K562 (cell line): ENCODE data around the gene LPCAT3. TPM values are rescaled to one million over a fixed set of nuclear protein-coding genes. Genes with fewer than 3 reads are reported as not detected.

Experiments
- CBX2 ChIP-seq: fragments of 200-600 bp; sonication (generic); IDR thresholded peaks from one replicate; pipeline ENCODE4 v1.6.1; 2012; ENCODE audit warnings: mild to moderate bottlenecking, low read length, inconsistent platforms; ENCODE audit not compliant: insufficient read depth, poor library complexity, severe bottlenecking
- CBX5 ChIP-seq: IDR thresholded peaks from 2 replicates; pipeline ENCODE4 v1.6.1; 2014; ENCODE audit warnings: low read depth, borderline replicate concordance
- FOXA3 ChIP-seq, 2 experiments: fragments of 450-650 bp in 1 of 2; sonication (generic) in 1 of 2; formaldehyde crosslinking; IDR thresholded peaks in 1 of 2; conservative IDR thresholded peaks in 1 of 2; 2 replicates each; pipeline versions ENCODE4 v1.4.0 to v1.8.0; 2020 to 2022; ENCODE audit warnings: mild to moderate bottlenecking in 2 of 2, missing genetic modification reagents in 1 of 2
- FOXK1 ChIP-seq: sonication (generic); formaldehyde crosslinking; IDR thresholded peaks from 2 replicates; pipeline ENCODE4 v1.8.0; 2022; ENCODE audit warnings: missing genetic modification reagents, mild to moderate bottlenecking, borderline replicate concordance
- JUN ChIP-seq, 2 experiments: sonication (generic) in 1 of 2; formaldehyde crosslinking in 1 of 2; IDR thresholded peaks; 2 replicates each; pipeline versions ENCODE4 v1.6.1 to v1.8.0; 2012 to 2022; ENCODE audit warnings: borderline replicate concordance in 2 of 2, mild to moderate bottlenecking in 2 of 2, improper control_type of control experiment in 1 of 2, low read depth in 1 of 2, low read length in 1 of 2, missing genetic modification reagents in 1 of 2
- LEF1 ChIP-seq: fragments of 450-650 bp; IDR thresholded peaks from 2 replicates; pipeline ENCODE4 v1.6.1; 2016; ENCODE audit warnings: mild to moderate bottlenecking
- MLLT1 ChIP-seq, 2 experiments: fragments of 450-650 bp; IDR thresholded peaks; 2 replicates each; pipeline ENCODE4 v1.6.1; 2016
- NEUROD1 ChIP-seq: fragments of 150-350 bp; IDR thresholded peaks from 2 replicates; pipeline ENCODE4 v1.6.1; 2014; ENCODE audit warnings: borderline replicate concordance, low read length, low read depth; ENCODE audit not compliant: partially characterized antibody
- SETDB1 ChIP-seq: IDR thresholded peaks from one replicate; pipeline ENCODE4 v1.6.1; 2012; ENCODE audit warnings: low read length, control low read depth, inconsistent platforms
- SIN3B ChIP-seq: fragments of 450-650 bp; IDR thresholded peaks from 2 replicates; pipeline ENCODE4 v1.6.1; 2017; ENCODE audit warnings: low read depth, mild to moderate bottlenecking, moderate library complexity
- SLC30A9 ChIP-seq: fragments of 250-450 bp; sonication (Bioruptor Pico); IDR thresholded peaks from 2 replicates; pipeline ENCODE4 v1.8.0; 2022; ENCODE audit warnings: mild to moderate bottlenecking, moderate library complexity
- SP2 ChIP-seq: IDR thresholded peaks from 2 replicates; pipeline ENCODE4 v1.6.1; 2011; ENCODE audit warnings: mild to moderate bottlenecking, low read depth, low read length, moderate library complexity; ENCODE audit not compliant: poor library complexity, severe bottlenecking; ENCODE audit errors: extremely low read depth
- SRF ChIP-seq, 2 experiments: fragments of 250-450, 450-650 bp in 1 of 2; sonication (Bioruptor Pico) in 1 of 2; sonication (generic) in 1 of 2; formaldehyde crosslinking; IDR thresholded peaks; 2 replicates each; pipeline versions ENCODE4 v1.5.0 to v1.5.1; 2020 to 2022; ENCODE audit warnings: mild to moderate bottlenecking in 1 of 2, missing genetic modification reagents in 1 of 2
- ZNF282 ChIP-seq: sonication (generic); formaldehyde crosslinking; IDR thresholded peaks from 2 replicates; pipeline ENCODE4 v1.8.1; 2023; ENCODE audit warnings: missing genetic modification reagents
- ZNF511 ChIP-seq: sonication (generic); formaldehyde crosslinking; IDR thresholded peaks from 2 replicates; pipeline ENCODE4 v1.8.0; 2022; ENCODE audit warnings: mild to moderate bottlenecking, missing genetic modification reagents
- polyA plus RNA-seq, 8 experiments: library from polyadenylated mRNA; depleted of rRNA in 4 of 8; stranded (reverse) in 5 of 8; unstranded in 3 of 8; fragments of >200 nt; fragmentation: Nextera tagmentation in 2 of 8; fragmentation: Illumina TruSeq in 1 of 8; extraction: Ambion mirVana in 2 of 8; extraction: Trizol in 1 of 8; gene quantifications; 2 replicates each; pipeline versions ENCODE4 v1.2.1 to v1.2.3, GENCODE V29; 2011 to 2014; ENCODE audit warnings: inconsistent platforms in 1 of 8, missing spikeins in 1 of 8
- total RNA-seq, 7 experiments: library from RNA; depleted of rRNA in 6 of 7; stranded (reverse); fragments of >200 nt in 6 of 7; fragmentation: Illumina TruSeq in 2 of 7; extraction: Trizol in 2 of 7; gene quantifications; 2 replicates each; pipeline versions ENCODE4 v1.2.1 to v1.2.3, GENCODE V29; 2011 to 2021; ENCODE audit warnings: low replicate concordance in 1 of 7
- TF ChIP-seq, protein P1 (sequence below): fragments of 250-450 bp; sonication (Bioruptor Pico); IDR thresholded peaks from 2 replicates; pipeline ENCODE4 v1.5.0; 2020; ENCODE audit warnings: mild to moderate bottlenecking
- TF ChIP-seq, protein P2 (sequence below): fragments of 200-800 bp; sonication (Bioruptor generic); IDR thresholded peaks from 2 replicates; pipeline ENCODE4 v1.6.1; 2017; ENCODE audit warnings: missing genetic modification characterization, missing compliant biosample characterization
- TF ChIP-seq, protein P3 (sequence below): fragments of 450-650 bp; formaldehyde crosslinking; IDR thresholded peaks from 2 replicates; pipeline ENCODE4 v1.4.0; 2022; ENCODE audit warnings: missing genetic modification characterization

Gene LPCAT3
- total and polyA plus RNA-seq, 9 of the 15 experiments (the other 6 are each of a cell fraction or from before 2014, with no cell fraction given) = 4.9 to 52.5 (median 25.3) TPM

GRCh38 chr12:6937481-6938352 lies 80.6 kb downstream of the LPCAT3 start (continued):
- TF ChIP-seq, protein P1, sequence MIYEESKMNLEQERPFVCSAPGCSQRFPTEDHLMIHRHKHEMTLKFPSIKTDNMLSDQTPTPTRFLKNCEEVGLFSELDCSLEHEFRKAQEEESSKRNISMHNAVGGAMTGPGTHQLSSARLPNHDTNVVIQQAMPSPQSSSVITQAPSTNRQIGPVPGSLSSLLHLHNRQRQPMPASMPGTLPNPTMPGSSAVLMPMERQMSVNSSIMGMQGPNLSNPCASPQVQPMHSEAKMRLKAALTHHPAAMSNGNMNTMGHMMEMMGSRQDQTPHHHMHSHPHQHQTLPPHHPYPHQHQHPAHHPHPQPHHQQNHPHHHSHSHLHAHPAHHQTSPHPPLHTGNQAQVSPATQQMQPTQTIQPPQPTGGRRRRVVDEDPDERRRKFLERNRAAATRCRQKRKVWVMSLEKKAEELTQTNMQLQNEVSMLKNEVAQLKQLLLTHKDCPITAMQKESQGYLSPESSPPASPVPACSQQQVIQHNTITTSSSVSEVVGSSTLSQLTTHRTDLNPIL (CRISPR knock-in tag) = 0 out of 2 replicates have a peak, but pooled peaks have one; percentile 34
- no peak; a peak in 1 of 4 replicates for TF ChIP-seq FOXA3 (CRISPR knock-in tag; conservative IDR thresholded peaks at IDR 0.05 in 1 of 2, IDR thresholded peaks at IDR 0.05 in 1 of 2)
- TF ChIP-seq CBX5 = no peak; the same call in 1 of the 2 replicates
- no peak for TF ChIP-seq SLC30A9 (CRISPR knock-in tag)
- TF ChIP-seq SIN3B = peak; percentile 70; the same call in 1 of the 2 replicates
- TF ChIP-seq CBX2 = no peak
- no peak for TF ChIP-seq ZNF282 (CRISPR knock-in tag)
- peak; percentile 70 for TF ChIP-seq NEUROD1
- TF ChIP-seq, protein P2, sequence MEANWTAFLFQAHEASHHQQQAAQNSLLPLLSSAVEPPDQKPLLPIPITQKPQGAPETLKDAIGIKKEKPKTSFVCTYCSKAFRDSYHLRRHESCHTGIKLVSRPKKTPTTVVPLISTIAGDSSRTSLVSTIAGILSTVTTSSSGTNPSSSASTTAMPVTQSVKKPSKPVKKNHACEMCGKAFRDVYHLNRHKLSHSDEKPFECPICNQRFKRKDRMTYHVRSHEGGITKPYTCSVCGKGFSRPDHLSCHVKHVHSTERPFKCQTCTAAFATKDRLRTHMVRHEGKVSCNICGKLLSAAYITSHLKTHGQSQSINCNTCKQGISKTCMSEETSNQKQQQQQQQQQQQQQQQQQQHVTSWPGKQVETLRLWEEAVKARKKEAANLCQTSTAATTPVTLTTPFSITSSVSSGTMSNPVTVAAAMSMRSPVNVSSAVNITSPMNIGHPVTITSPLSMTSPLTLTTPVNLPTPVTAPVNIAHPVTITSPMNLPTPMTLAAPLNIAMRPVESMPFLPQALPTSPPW (CRISPR knock-in tag) = peak; percentile 63; the same call in 1 of the 2 replicates
- no peak for TF ChIP-seq LEF1
- TF ChIP-seq FOXK1 (CRISPR knock-in tag) = no peak
- peak in 1 of 2 experiments; percentile 12; a peak in 1 of 4 replicates for TF ChIP-seq SRF (CRISPR knock-in tag; IDR thresholded peaks at IDR 0.05)
- TF ChIP-seq ZNF511 (CRISPR knock-in tag) = peak; percentile 88; the same call in 1 of the 2 replicates
- TF ChIP-seq, protein P3, sequence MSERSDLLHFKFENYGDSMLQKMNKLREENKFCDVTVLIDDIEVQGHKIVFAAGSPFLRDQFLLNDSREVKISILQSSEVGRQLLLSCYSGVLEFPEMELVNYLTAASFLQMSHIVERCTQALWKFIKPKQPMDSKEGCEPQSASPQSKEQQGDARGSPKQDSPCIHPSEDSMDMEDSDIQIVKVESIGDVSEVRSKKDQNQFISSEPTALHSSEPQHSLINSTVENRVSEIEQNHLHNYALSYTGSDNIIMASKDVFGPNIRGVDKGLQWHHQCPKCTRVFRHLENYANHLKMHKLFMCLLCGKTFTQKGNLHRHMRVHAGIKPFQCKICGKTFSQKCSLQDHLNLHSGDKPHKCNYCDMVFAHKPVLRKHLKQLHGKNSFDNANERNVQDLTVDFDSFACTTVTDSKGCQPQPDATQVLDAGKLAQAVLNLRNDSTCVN = no peak
- peak in 1 of 2 experiments; percentile 80; a peak in 2 of 4 replicates for TF ChIP-seq MLLT1 (IDR thresholded peaks at IDR 0.05)
- TF ChIP-seq JUN (IDR thresholded peaks at IDR 0.05; ENCODE audit: borderline replicate concordance, low read depth, low read length) = 0 out of 2 replicates have a peak, but pooled peaks have one; percentile 20
- no peak for TF ChIP-seq JUN (CRISPR knock-in tag; IDR thresholded peaks at IDR 0.05; ENCODE audit: borderline replicate concordance)
- peak; percentile 70 for TF ChIP-seq SETDB1
- TF ChIP-seq SP2 = peak; percentile 75
